K562 (cell line): ENCODE data around the gene TMEM59. TPM values are rescaled to one million over a fixed set of nuclear protein-coding genes. Genes with fewer than 3 reads are reported as not detected.

Experiments
- CXXC5 ChIP-seq: fragments of 250-450 bp; sonication (Bioruptor Pico); IDR thresholded peaks from 2 replicates; pipeline ENCODE4 v1.8.0; 2022; ENCODE audit warnings: inconsistent platforms, mild to moderate bottlenecking, moderate library complexity
- E2F6 ChIP-seq, 2 experiments: IDR thresholded peaks; 2 replicates each; pipeline ENCODE4 v1.6.1; 2011; ENCODE audit warnings: borderline replicate concordance in 1 of 2, control low read depth in 1 of 2, low read depth in 1 of 2, low read length in 1 of 2, mild to moderate bottlenecking in 1 of 2, mixed read lengths in 1 of 2, moderate library complexity in 1 of 2; ENCODE audit not compliant: insufficient read depth in 1 of 2, insufficient read length in 1 of 2, poor library complexity in 1 of 2, severe bottlenecking in 1 of 2; ENCODE audit errors: extremely low read depth in 1 of 2
- ELK3 ChIP-seq: fragments of 450-650 bp; formaldehyde crosslinking; IDR thresholded peaks from 2 replicates; pipeline ENCODE4 v1.4.0; 2020; ENCODE audit warnings: mild to moderate bottlenecking
- FOXP1 ChIP-seq: sonication (generic); formaldehyde crosslinking; IDR thresholded peaks from 2 replicates; pipeline ENCODE4 v1.8.0; 2022; ENCODE audit warnings: mild to moderate bottlenecking, missing genetic modification reagents
- HDAC8 ChIP-seq: fragments of 450-650 bp; IDR thresholded peaks from 2 replicates; pipeline ENCODE4 v1.6.1; 2016; ENCODE audit warnings: mild to moderate bottlenecking, missing genetic modification characterization, moderate library complexity, missing compliant biosample characterization
- HINFP ChIP-seq: fragments of 450-650 bp; conservative IDR thresholded peaks from 2 replicates; pipeline ENCODE4 v1.6.1; 2016; ENCODE audit warnings: missing genetic modification characterization, low read depth, mild to moderate bottlenecking, control low read depth, missing compliant biosample characterization
- HMBOX1 ChIP-seq: sonication (generic); IDR thresholded peaks from 2 replicates; pipeline ENCODE4 v1.6.1; 2016
- HOXB6 ChIP-seq: fragments of 250-450 bp; sonication (Bioruptor Pico); IDR thresholded peaks from 2 replicates; pipeline ENCODE4 v1.5.1; 2022; ENCODE audit warnings: mild to moderate bottlenecking, borderline replicate concordance
- MYBL2 ChIP-seq, 2 experiments: fragments of 450-650 bp in 1 of 2; sonication (generic) in 1 of 2; formaldehyde crosslinking in 1 of 2; IDR thresholded peaks; 2 replicates each; pipeline versions ENCODE4 v1.6.1 to v1.8.1; 2017 to 2022; ENCODE audit warnings: borderline replicate concordance in 1 of 2, inconsistent platforms in 1 of 2, low read depth in 1 of 2, mild to moderate bottlenecking in 1 of 2, missing genetic modification reagents in 1 of 2, moderate library complexity in 1 of 2
- PREB ChIP-seq: sonication (generic); formaldehyde crosslinking; IDR thresholded peaks from 2 replicates; pipeline ENCODE4 v1.8.1; 2023; ENCODE audit warnings: mild to moderate bottlenecking, missing genetic modification reagents
- PRPF4 ChIP-seq: fragments of 200-400 bp; formaldehyde crosslinking; IDR thresholded peaks from one replicate; pipeline ENCODE4 v1.6.1; 2017; ENCODE audit warnings: low read length, low read depth, mild to moderate bottlenecking; ENCODE audit not compliant: insufficient read depth, poor library complexity, severe bottlenecking
- SMARCA5 ChIP-seq: fragments of 450-650 bp; IDR thresholded peaks from 2 replicates; pipeline ENCODE4 v1.6.1; 2016
- THAP12 ChIP-seq: fragments of 250-450 bp; sonication (Bioruptor Pico); IDR thresholded peaks from 2 replicates; pipeline ENCODE4 v1.9.0; 2021; ENCODE audit warnings: mild to moderate bottlenecking, inconsistent platforms
- USF1 ChIP-seq: sonication (generic); formaldehyde crosslinking; IDR thresholded peaks from 2 replicates; pipeline ENCODE4 v1.9.0; 2022; ENCODE audit warnings: mild to moderate bottlenecking, missing genetic modification reagents
- ZBTB26 ChIP-seq: fragments of 450-650 bp; formaldehyde crosslinking; IDR thresholded peaks from 2 replicates; pipeline ENCODE4 v1.4.0; 2022; ENCODE audit warnings: missing genetic modification characterization
- ZNF444 ChIP-seq: fragments of 250-450 bp; sonication (Bioruptor Pico); IDR thresholded peaks from 2 replicates; pipeline ENCODE4 v1.4.0; 2020; ENCODE audit warnings: mild to moderate bottlenecking, moderate library complexity
- ZNF589 ChIP-seq: fragments of 200-800 bp; sonication (Bioruptor generic); IDR thresholded peaks from 2 replicates; pipeline ENCODE4 v1.6.1; 2016; ENCODE audit warnings: low read depth, missing genetic modification characterization, missing compliant biosample characterization
- polyA plus RNA-seq, 8 experiments: library from polyadenylated mRNA; depleted of rRNA in 4 of 8; stranded (reverse) in 5 of 8; unstranded in 3 of 8; fragments of >200 nt; fragmentation: Nextera tagmentation in 2 of 8; fragmentation: Illumina TruSeq in 1 of 8; extraction: Ambion mirVana in 2 of 8; extraction: Trizol in 1 of 8; gene quantifications; 2 replicates each; pipeline versions ENCODE4 v1.2.1 to v1.2.3, GENCODE V29; 2011 to 2014; ENCODE audit warnings: inconsistent platforms in 1 of 8, missing spikeins in 1 of 8
- total RNA-seq, 7 experiments: library from RNA; depleted of rRNA in 6 of 7; stranded (reverse); fragments of >200 nt in 6 of 7; fragmentation: Illumina TruSeq in 2 of 7; extraction: Trizol in 2 of 7; gene quantifications; 2 replicates each; pipeline versions ENCODE4 v1.2.1 to v1.2.3, GENCODE V29; 2011 to 2021; ENCODE audit warnings: low replicate concordance in 1 of 7

Gene TMEM59
- total and polyA plus RNA-seq, 9 of the 15 experiments (the other 6 are each of a cell fraction or from before 2014, with no cell fraction given) = 93.1 to 316 (median 151) TPM

GRCh38 chr1:54054438-54054749 lies 1.4 kb upstream of the TMEM59 start (continued):
- no peak for TF ChIP-seq THAP12 (CRISPR knock-in tag)
- 0 out of 2 replicates have a peak, but pooled peaks have one; percentile 15 for TF ChIP-seq CXXC5 (CRISPR knock-in tag)
- no peak for TF ChIP-seq SMARCA5
- no peak for TF ChIP-seq HMBOX1
- TF ChIP-seq PREB (CRISPR knock-in tag) = no peak
- TF ChIP-seq FOXP1 (CRISPR knock-in tag) = no peak
- no peak for TF ChIP-seq HDAC8 (tag)
- TF ChIP-seq ZNF444 = no peak
- no peak for TF ChIP-seq ZNF589 (CRISPR knock-in tag)
- no peak for TF ChIP-seq ZBTB26 (CRISPR knock-in tag)
- no peak for TF ChIP-seq ELK3 (CRISPR knock-in tag)
- TF ChIP-seq MYBL2 (IDR thresholded peaks at IDR 0.05; ENCODE audit: low read depth) = no peak
- no peak for TF ChIP-seq MYBL2 (CRISPR knock-in tag; IDR thresholded peaks at IDR 0.05; ENCODE audit: borderline replicate concordance)
- no peak for TF ChIP-seq HINFP (tag)
- TF ChIP-seq E2F6 (IDR thresholded peaks at IDR 0.05; ENCODE audit: borderline replicate concordance in 1 of 2, extremely low read depth in 1 of 2, insufficient read depth in 1 of 2, insufficient read length in 1 of 2, low read depth in 1 of 2, low read length in 1 of 2, poor library complexity in 1 of 2, severe bottlenecking in 1 of 2) = no peak
- TF ChIP-seq PRPF4 = no peak
- TF ChIP-seq HOXB6 (CRISPR knock-in tag) = no peak
- no peak for TF ChIP-seq USF1
